ENCODE measurements around the gene GEMIN7.
"Not testable (repeated sequence)": the region's sequence is repeated elsewhere in the genome, so short reads cannot be mapped to it uniquely, and the experiment has no call there.

Gene GEMIN7

DNA sequence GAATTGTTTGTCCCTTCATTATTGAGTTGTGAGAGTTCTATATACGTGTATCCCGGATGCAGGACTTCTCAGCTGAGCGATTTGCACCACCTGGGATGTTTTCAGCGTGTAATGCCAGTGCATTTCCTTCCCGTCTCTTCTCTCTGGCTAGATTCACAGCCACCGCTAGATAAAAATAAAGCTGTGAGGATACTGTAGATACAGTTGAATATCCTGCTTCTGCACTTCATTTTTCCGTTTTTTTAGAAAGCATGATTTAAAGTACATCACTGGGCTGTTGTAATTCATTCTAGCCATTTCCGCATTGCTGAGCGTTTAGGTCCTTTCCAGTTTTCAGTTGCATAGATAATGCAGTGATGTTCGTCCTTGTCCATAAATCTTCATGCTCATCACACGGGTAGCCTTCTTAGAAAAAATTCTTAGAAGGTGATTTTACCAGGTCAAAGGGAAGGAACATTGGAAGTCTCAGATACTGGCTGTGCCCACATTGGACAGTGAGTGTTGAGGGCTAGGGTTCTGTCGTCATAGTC, 28.6 kb downstream of the GEMIN7 start:
- DNase-seq: no peak

DNA sequence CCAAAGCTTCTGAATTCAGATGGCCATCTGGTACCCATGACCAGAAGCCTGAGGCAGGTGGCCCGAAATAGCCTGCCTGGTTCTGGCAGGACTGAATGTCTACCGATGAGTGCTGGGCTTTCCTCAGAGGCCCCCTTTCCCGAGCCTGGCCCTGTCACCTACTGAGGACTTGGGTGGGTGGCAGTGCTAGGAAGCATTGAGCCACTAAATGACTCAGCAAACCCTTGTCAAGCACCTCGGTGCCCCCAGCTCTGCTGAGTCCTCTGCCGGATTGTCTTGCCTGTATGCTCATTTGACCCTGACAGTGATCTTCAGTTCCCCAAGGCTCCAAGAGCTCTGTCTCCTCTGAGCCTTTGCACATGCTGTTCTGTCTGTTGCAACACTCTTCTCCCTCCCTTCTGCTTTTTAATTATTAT, 31.8 kb downstream of the GEMIN7 start:
- DNase-seq: no peak

DNA sequence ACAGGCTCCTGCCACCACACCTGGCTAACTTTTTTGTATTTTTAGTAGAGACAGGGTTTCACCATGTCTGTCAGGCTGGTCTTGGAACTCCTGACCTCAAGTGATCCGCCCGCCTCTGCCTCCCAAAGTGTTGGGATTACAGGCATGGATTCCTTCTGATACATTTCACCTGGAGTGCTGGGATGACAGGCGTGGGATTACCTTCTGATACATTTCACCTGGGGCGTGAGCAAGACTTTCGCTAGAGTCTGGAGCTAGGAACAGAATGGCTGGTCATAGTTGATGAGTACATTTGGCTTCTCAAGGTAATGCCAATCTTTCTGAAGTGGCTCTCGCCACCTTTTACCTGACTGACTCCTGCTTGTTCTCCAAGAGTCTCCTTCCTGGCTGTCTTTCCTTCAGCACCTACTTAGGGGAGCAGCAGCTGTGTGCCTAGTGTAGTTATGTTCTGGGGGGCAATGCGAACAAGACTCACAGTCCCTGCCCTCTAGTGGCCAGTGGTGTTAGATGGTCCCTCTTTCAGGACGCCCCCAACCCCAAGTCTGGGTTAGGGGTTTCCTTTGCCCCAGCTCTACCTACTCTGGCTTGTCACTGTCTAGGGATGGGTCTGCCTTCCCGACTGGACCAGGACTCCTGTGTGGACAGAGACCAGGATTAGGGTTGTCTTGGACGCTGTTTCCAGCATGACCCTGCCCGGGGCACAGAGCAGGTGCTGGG, 33.2 kb downstream of the GEMIN7 start:
- no peak for DNase-seq

DNA sequence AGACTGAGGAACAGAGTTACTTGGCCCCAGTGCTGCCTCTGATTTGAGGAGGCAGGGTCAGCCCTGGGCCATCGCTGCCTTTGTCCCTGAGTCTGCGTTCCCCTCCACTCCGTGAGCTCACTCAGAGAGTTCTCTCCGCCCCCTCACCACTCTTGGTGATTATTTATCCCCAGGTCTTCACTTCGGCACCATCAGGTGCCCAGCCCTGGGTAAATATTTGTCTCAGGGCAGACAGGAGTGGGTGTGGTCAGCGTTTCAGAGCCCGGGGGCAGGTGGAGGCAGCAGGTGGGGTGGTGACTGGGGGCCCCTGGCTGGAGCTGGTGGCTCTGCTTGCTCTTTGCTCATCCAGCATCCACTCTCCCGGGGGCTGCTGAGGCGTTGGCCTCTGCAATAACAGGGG, 34.6 kb downstream of the GEMIN7 start:
- no peak for DNase-seq

DNA sequence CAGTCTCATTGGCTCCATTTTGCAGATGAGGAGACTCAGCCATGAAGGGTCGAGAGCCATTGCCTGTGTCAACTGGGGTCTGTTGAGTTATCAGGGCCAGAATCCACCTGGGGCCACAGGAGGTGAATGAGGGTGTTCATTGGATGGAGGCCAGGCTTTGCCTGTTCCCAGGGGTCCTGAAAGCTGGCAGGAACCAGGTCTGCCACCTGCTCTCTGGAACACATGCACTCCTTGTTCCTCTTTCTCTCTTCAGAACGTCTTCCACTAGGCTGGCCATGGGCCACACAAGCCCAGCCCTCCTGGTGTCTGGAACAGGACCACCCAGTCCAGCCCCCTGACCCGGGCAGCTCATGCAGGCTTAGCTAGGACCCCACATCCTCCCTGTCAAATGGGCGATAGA, 35.1 kb downstream of the GEMIN7 start:
- no peak for DNase-seq

DNA sequence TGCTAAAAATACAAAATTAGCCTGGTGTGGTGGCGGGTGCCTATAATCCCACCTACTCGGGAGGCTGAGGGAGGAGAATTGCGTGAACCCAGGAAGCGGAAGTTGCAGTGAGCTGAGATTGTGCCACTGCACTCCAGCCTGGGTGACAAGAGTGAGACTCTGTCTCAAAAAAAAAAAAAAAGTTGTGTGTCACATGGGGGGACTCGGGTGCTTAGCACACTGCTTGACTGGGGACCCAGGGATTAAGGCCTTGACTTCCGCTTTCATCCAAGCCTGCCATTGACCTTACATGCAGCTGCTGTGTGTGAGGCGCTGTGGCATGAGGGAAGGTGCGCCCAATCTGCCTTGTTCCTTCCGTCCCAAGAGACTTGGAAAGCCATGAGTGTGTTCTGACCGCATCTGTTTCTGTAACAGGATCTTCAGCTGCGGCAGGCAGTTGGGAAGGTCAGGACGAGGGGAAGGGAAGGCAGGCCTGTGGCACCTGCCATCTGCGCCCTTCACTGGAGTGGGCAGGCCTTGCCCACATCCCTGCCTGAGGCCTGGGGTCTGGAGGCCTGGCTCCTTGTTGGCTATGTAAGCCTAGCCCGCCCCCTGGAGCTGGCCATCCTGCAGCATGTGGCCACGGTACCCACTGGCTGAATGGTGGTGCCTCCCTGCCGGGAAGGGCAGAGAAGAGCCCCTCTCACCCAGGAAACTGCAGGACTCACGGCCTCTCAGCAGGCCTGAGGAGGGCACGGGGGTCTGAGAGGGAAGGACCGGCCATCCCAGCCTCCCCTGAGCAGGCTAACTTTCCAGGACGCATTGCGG, 37.0 kb downstream of the GEMIN7 start:
- no peak for DNase-seq

DNA sequence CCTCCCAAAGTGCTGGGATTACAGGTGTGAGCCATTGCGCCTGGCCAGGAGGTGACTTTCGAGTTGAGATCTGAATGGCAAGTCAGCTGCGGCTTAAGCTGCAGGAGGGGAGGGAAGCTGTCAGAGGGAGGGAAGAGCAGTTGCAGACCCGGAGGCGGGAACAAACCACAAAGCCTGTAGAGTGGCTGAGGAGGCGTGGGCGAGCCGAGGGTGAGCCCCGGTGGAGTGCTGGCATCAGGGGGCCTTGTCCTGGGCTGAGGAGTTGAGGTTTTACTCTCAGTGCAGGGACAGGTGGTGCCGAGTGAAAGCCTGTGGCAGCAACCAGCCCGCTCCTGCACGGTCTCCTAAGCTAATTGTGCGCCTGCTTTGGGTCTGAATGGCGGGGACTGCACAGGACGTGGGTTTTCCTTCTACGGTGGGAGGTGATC, 38.1 kb downstream of the GEMIN7 start:
- no peak for DNase-seq

DNA sequence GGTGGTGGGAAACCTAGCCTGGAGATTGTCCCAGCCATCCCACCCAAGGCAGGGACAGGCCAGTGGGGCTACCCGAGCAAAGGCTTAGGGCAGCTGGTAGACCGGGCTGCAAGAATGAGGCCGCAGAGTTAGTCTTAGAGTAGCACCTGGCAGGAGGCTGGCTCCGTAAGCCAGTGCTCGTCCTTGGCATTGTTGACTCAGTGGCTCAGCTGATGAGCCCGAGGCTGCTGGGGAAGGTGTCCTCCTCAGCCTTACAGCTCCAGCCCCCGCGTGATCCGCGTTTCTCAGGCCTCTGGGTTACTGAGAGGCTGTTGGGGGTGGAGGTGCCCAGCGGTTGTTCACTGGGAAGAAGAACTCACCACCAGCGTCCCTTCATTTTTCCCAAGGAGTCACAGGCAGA, 38.6 kb downstream of the GEMIN7 start:
- DNase-seq: no peak

DNA sequence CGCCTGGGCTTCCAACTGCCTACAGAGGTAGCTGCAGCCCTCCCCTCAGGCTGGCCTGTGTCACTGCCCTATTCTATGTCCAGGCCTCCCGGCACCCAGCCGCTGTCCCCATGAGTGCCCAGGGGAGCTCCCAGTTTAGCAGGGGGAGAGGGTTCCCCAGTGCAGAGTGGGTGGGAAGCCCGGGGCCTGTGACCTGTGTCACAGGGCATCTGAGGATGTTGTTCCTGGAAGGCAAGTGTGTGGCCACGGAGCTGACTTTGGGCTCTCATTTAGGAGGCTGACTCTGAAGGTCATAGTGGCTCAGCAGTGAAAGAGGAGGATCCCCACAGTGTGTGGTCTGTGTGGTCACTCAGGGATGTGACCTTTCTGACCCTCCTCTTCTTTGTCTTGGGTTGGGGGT, 39.0 kb downstream of the GEMIN7 start:
- no peak for DNase-seq

DNA sequence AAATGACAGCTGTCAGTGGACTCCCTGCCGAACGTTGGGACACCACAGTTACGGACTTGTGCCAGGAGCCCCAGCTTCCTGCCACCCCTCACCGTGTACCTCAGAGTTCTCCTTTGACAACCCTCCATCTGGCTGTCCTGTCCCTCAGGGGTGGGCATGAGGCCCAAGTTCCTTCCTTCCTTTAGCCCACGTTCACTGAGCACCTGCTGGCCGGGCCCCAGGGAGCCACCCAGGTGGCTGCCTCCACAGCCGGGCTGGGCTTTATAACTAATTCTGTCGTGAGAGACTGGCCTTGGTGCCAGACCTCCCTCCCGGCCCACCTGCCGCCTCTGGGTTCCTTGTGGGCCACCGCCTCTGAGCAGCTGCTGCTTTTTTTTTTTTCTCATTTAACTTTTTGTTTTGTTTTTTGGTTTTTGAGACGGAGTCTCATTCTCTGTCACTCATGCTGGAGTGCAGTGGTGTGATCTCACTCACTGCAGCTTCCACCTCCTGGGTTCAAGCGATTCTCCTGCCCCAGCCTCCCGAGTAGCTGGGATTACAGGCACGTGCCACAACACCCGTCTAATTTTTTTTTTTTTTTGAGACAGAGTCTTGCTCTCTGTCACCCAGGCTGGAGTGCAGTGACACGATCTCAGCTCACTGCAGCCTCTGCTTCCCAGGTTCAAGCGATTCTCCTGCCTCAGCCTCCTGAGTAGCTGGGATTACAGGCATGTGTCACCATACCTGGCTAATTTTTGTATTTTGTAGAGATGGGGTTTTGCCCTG, 39.7 kb downstream of the GEMIN7 start:
- not testable (repeated sequence) for DNase-seq

DNA sequence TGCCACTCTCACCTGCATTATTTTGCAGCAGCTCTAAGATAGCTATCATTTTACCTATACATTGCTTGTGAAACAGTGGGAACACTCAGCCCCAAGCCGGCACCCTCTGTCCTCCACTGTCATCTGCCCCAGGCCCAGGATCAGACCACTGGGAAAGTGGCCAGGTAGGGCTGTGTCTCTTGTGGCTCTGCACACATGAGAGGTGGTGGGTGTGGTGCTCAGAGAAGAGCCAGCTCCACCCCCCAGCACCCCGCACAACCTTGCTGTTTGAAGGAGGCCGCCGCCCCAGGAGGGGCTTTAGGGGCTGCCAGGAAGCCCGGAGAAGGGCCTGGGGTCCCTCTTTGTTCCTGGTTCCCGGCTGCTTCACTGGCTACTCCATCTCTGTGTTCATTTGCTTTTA, 40.5 kb downstream of the GEMIN7 start:
- DNase-seq: no peak

DNA sequence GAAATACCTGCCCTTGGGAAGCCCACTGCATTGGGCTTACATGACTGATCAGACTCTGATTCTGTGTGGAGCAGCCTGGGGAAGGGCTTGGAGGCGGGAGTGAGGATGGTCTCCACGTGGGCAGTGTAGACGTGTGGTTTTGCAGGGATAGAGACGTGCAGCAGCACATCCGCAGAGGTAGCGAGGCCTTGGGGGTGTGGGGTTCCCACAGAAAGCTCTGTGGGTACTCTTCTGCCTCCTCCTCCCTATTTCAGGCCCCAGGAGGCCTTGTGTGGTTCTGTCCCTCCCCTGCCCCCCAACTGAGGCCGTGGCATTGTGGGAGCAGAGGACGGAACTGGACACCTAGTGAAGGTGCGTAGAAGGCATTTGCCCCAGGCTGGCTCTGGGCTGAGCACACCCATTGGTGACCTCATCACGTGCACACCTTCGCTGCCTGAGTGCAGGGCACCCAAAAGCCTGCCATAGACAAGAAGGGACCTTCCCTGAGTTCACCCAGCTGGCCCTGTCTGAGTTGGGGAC, 42.8 kb downstream of the GEMIN7 start:
- no peak for DNase-seq

DNA sequence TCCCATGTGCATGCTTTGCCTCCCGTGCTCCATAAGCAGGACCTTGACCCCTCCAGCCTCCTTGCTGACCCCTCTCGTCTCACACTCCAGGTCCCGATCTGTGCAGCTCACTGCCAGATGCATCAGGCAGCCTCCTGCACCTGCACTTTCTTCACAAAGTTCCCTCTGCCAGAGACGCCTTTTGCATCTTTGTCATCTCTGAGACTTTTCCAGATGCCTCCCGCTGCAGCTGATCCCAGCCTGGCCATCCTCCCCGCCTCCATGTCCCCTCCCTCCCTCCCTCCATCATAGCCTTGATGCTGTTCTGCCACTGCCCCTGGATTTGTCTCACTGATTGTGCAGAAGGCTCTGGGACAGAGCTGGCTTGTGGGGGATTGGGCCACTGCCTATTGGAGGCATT, 43.8 kb downstream of the GEMIN7 start:
- no peak for DNase-seq

DNA sequence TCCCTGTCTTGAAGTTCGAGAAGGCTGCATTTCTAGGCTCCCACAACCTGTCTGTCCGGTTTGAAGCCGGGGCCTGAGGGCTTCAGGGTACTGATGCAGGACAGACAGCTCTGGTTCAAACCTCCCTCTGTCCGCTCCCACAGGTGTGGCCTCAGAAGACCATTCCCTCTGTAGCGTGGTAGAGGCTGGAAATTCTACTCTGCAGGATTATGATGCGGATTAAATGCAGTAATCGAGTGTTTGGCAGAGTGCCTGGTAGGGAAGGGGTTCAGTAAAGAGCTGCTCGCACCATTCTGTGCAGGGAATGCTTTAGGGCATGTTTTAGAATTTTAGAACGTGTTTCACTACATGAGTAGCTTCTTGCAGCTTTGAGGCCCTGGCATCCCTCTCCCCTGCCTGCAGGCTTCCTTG, 44.4 kb downstream of the GEMIN7 start:
- DNase-seq: no peak

DNA sequence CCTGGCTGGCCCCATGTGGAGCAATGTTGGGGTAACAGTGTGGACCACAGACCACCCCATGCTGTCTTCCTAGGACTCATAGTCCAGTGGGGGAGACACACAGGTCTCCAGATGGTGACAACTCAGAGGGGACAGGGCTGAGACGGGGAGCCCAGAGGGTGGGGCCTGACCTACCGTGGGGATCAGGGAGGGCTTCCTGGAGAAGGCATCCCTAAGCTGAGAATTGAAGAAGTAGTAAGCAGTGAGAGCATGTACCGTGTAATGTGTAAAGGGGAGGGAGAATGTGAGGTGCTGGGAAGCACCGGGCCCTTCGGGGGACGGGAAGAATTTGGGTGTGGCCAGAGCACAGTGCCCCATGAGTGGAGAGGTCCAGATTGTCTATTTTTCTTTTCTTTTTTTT, 45.0 kb downstream of the GEMIN7 start:
- DNase-seq: no peak

DNA sequence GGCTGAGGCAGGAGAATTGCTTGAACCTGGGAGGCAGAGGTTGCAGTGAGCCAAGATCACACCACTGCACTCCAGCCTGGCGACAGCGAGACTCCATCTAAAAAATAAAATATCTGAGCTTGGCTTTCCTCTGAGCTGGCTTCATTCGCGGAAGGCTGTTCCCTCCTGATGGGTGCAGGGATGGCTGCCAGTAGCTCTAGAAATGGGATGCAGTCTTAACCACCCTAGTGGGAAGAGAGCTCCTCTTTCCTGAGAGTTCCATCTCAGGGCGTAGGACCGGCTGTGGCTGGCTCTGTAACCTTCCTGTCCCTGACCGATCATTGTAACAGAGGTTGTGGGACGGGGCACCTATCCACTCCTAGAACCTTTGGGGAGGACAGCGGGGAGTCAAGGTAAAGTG, 46.3 kb downstream of the GEMIN7 start:
- no peak for DNase-seq

DNA sequence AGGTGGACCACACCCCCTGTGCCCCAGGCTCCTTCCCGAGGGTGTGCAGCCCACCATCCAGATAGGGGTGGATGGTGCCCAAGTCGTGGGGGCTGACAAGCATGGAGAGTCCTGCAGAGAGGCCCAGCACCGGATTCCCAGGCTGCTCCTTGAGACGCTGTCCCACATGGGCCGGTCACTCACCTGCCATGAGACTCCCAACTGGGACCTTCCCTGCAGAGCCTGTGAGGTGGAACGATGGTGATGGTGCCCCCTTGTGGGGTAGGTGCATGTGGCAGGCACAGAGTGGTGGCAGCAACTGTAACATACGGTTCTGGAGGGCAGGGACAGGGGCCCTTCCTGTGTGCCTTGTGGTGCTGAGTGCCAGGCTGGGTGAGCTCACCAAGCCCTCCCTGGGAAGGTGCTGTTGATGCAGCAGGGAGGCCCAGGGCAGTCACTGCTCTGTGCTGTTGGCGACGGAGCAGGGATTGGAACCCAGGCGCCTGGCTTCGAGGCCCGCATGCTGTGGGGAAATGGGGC, 47.0 kb downstream of the GEMIN7 start:
- DNase-seq: peak; percentile 22

DNA sequence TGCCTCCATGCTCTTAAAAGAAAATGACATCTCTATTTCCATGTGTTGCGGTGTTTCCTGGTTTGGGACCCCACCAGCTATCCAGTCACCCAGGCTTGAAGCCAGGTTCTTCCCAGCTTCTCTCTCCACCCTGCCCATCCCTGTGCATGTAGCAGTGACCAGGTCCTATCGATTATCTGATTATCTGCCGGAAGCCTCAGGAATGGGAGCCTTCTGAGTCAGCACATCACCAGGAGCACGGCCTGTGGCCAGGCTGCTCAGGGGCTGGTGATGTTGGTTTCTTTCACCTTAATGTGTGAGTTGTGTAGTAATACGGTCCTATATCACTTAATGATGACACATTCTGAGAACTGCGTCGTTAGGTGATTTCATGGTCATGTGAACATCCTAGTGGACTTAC, 47.6 kb downstream of the GEMIN7 start:
- DNase-seq: no peak

DNA sequence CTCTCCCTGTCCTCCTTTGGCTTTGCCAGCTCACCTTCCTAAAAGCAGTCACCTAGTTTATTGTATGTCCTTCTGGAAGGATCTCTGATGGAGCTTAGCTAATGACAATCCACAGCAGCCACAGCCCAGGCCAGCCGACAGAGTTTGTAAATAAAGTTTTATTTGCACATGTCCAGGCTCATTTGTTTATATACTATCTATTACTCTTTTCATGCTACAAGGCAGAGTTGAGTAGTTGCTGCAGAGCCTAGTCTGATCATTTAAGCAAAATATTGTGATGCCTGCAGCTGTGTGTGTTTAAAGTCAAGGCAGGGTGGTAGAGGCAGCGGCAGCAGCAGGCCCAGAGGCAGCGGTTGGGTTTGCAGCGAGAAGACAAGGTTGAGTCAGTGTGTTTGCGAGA, 49.1 kb downstream of the GEMIN7 start:
- no peak for DNase-seq

DNA sequence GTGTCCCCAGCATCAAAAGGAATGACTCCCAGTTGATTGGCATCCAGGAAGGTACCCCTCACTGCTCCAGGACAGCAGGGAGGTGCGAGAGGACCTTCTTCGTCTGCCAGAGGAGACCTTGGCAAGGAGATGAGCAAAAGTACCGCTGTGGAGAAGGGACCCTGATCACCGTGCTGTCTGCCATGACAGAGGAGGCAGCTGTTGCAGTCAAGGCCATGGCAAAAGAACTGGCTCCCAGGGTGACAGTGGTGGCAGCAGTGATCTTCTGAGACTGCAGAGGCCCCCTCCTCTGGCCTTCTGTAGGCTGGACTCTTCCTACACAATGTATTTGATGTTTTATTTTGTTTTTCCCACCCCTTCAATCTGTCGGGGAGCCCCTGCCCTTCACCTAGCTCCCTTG, 49.7 kb downstream of the GEMIN7 start:
- no peak for DNase-seq

DNA sequence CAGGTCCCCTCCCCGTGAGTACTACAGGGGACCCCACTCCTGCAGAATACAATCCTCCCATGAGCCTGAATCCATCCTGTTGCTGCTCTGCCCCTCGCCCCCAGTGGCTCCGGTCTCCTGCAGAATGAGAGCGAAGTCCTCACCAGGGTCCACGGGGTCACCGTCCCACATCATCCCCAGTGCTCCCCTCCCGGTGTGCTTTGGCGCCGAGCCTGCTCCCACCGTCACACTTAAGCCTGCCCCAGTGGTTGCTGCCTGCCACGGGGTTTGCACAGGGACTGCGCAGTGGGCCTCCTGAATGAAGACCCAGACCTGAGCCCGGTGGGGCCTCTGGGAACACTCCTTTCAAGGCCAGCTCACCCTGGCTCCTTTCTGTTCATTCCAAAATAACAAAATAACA, 51.2 kb downstream of the GEMIN7 start:
- DNase-seq: no peak

DNA sequence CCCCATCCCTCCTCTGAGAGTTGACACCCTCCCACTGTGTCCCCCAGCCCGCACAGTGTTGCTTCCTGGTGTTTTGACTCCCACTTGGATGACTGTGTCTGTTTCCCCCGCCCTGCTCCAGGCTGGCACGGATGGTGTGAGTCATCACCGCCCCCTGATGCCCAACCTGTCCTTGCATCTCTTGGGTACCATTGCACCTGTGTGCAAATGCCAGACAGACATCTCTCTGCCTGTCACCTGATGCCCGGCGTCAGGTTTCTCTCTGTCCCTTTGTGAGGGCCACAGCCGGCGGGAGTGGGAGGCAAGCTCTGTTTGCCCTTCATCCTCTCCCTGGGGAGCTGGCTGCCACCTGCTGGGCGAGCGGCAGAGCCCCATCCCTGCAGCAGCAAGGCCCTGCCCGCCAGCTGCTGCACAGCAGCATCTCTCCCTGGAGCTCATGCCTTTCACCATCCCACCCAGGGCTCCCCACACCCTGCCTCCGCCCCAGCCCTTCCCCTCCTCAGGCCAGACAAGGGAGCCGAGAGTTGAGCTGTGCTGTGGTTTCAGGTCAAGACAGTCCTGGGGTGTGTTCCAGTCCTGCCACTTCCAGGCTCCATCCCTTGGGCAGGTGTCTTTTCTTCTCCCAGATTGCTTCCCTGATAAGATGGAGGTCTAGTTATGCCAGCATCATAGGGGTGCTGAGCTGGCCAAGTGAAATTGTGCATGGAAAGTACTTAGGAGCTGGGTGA, 52.0 kb downstream of the GEMIN7 start:
- no peak for DNase-seq
